Stimulated activated effector memory CD8-positive, alpha-beta T cell treated with anti-CD3 and anti-CD28 coated beads, Interleukin-12 subunit alpha, Interleukin-12 subunit beta, amount 100 ng/mL, for 72 hours (primary cell): Measurements from ENCODE around the gene SLC45A3.

Source experiments
- ATAC-seq: fragments of 150-1000 bp; cut with Tn5 transposase; 2 replicates; pipeline ENCODE4 v1.10.0; 2021
- DNase-seq, 2 donors: peaks; one replicate each; pipeline ENCODE4 v3.0.0; 2021 to 2022; ENCODE audit warnings: low spot score in 2 of 2
- H3K27ac Mint-ChIP-seq: one replicate; pipeline ENCODE4 v1.8.0; 2022; ENCODE audit warnings: mild to moderate bottlenecking, mixed read lengths
- H3K36me3 Mint-ChIP-seq: one replicate; pipeline ENCODE4 v1.8.0; 2022; ENCODE audit warnings: mild to moderate bottlenecking, mixed read lengths
- H3K4me1 Mint-ChIP-seq: one replicate; pipeline ENCODE4 v1.8.0; 2022; ENCODE audit warnings: mixed read lengths
- H3K4me3 Mint-ChIP-seq: one replicate; pipeline ENCODE4 v1.8.0; 2022; ENCODE audit warnings: mild to moderate bottlenecking, mixed read lengths
- H3K9me3 Mint-ChIP-seq: one replicate; pipeline ENCODE4 v1.8.0; 2022; ENCODE audit warnings: mixed read lengths

The SLC45A3 gene

GRCh38 chr1:205665201-205666045 is 14.9 kb downstream of the SLC45A3 start:
- DNase-seq = no peak
- Mint-ChIP-seq H3K4me3 (no peak overlapping the region), H3K9me3 (no peaks in the 10 kb centered on the region), H3K4me1 (peaks cover 15% of the 10 kb centered on the region), H3K36me3 (no peaks in the 10 kb centered on the region), H3K27ac (no peak overlapping the region)
- no peak for ATAC-seq

GRCh38 chr1:205664399-205665017 is 15.8 kb downstream of the SLC45A3 start:
- Mint-ChIP-seq H3K4me3 (no peak overlapping the region), H3K36me3 (no peaks in the 10 kb centered on the region), H3K27ac (no peak overlapping the region), H3K9me3 (no peaks in the 10 kb centered on the region), H3K4me1 (peaks cover 13% of the 10 kb centered on the region)
- ATAC-seq (no peak), DNase-seq (no peak)

DNA sequence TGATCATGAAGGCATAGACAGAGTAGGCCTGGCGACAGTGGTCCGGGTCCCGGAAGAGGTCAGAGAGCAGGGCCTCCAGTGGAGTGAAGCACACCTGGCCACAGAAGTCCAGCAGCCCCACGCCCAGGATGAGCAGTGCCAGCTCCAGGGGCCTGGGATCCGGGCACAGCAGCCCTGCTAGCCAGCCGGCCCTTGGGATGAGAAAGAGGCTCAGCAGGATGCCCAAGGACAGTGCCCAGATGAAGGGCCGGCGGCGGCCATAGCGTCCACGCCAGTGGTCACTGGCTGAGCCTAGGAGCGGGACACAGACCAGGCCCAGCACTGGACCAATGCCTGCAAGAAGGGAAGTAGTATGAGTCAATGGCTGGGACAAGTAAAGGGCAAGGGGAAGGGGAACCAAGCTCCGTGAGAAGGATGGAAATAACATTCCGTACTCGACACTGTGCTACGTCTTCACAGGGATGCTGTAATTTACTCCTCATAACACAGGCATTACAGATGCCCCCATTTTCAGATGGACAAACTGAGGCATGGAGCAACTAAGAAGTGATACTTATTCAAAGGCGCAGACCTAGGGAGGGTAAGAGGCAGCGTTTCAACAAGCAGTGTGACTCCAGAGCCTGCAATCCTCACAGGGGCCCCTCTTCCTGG is 16.9 kb downstream of the SLC45A3 start:
- Mint-ChIP-seq H3K9me3 (no peaks in the 10 kb centered on the region), H3K27ac (no peak overlapping the region), H3K4me1 (peaks cover 6% of the 10 kb centered on the region), H3K4me3 (no peak overlapping the region), H3K36me3 (no peaks in the 10 kb centered on the region)
- ATAC-seq = no peak
- no peak for DNase-seq

- no peak for ATAC-seq
- H3K4me3 Mint-ChIP-seq = no peak overlapping the region
- no peak for DNase-seq
- no peak overlapping the region for H3K27ac Mint-ChIP-seq
- H3K9me3 Mint-ChIP-seq = no peaks in the 10 kb centered on the region
- H3K36me3 Mint-ChIP-seq = no peaks in the 10 kb centered on the region
- H3K4me1 Mint-ChIP-seq = peaks cover 6% of the 10 kb centered on the region
Measured at GRCh38 chr1:205662791-205663190, 17.5 kb downstream of the SLC45A3 start.

DNA sequence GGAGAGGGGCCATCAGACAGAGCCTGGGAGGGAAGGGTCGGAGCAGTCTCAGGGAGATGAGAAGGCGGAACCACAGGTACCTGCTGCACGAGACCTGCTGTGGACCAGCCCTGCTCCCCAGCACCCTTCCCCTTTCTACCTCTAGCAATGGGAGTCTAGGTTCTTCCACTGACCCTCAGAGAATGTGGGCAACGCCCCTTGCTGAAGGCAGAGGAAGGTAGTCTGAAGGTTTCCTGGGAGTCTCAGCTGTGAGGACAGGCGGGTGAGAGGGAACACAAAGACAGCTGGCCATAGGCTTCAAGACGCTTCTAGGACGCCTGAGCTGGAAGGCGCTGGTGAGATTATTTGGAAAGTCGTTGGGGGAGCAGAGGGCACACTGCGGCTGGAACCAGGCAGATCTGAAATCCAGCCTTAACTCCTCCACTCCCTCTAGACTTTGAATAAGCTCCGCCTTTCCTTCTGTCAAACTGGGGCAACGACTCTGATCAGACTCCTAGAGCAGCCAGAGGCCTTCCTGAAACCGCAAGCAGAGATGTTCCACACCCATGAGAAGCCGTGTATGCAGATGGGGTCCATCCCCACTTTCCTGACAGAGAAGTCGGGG is 18.1 kb downstream of the SLC45A3 start:
- no peak overlapping the region for H3K27ac Mint-ChIP-seq
- DNase-seq = no peak
- no peaks in the 10 kb centered on the region for H3K9me3 Mint-ChIP-seq
- ATAC-seq = no peak
- no peak overlapping the region for H3K4me3 Mint-ChIP-seq
- H3K4me1 Mint-ChIP-seq = peaks cover 6% of the 10 kb centered on the region
- H3K36me3 Mint-ChIP-seq = no peaks in the 10 kb centered on the region

DNA sequence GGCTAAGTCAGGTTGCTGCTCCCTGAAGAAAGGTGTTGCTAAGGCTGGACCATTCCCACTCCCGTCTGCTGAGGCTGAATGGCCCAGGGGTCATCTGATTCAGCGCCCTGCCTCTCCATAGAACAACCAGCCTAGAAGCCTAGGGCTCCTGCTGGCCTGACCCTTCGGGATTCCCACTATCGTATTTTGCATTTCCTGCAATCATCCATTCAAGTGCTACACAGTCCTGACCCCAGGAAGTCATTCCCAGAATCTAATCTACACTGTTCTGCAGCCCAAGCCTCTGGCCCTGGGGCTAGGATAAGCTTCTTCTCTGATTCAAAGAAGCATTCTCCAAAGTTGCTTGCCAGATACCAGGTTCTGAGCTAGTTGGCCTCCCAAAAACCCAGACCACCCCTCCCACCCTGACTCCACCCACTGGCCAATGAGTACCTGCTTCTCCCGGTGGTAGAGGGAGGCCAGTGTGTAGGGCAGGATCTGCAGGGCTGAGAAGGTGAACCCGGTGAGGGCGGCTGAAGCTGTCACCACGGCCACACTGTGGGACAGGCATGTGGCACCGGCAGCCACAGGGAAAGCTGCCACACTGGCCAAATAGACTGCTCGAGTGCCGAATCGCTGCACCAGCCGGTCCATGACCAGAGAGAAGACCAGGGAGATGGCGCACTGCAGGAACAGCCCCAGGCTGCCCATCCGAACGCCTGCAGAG is 18.7 kb downstream of the SLC45A3 start:
- ATAC-seq (no peak), DNase-seq (no peak)
- Mint-ChIP-seq H3K36me3 (no peaks in the 10 kb centered on the region), H3K4me1 (peaks cover 6% of the 10 kb centered on the region), H3K4me3 (no peak overlapping the region), H3K9me3 (no peaks in the 10 kb centered on the region), H3K27ac (no peak overlapping the region)

GRCh38 chr1:205660361-205660760 is 19.9 kb downstream of the SLC45A3 start:
- Mint-ChIP-seq H3K4me3 (no peak overlapping the region), H3K9me3 (no peaks in the 10 kb centered on the region), H3K36me3 (no peaks in the 10 kb centered on the region), H3K27ac (peak overlapping the region; percentile 18), H3K4me1 (peaks cover 6% of the 10 kb centered on the region)
- DNase-seq (no peak), ATAC-seq (no peak)

DNA sequence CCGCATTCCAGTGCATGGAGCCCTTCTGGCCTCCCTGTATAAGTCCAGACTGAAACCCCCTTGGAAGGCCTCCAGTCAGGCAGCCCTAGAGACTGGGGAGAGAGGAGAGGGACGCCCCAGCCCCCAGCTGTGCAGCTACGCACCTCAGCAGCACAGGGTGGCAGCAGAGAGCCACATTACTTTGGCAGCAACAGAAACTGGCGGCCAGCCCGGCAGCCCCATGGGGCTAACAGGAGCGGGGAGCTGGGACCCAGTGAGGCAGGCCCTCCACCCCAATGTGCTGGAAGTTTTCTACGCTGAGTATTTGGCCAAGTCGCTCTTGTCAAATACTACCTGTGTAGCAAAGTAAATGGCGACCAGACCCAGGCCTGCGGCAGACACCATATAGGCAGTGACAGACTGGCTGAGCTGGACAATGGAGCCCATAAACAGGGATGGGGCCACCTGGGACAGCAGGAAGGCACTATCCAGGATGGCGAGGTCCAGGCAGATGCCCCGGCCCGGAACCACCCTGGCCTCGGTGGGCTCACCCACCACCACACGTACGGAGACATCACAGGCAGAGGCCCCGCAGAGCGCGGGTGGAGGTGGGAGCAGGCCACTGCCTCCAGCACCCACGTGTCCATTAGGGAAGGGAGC is 21.2 kb downstream of the SLC45A3 start:
- Mint-ChIP-seq H3K4me3 (no peak overlapping the region), H3K4me1 (peaks cover under 1% of the 10 kb centered on the region), H3K36me3 (no peaks in the 10 kb centered on the region), H3K27ac (no peak overlapping the region), H3K9me3 (no peaks in the 10 kb centered on the region)
- DNase-seq = peak; percentile 66 to 87
- peak; percentile 83 for ATAC-seq

DNA sequence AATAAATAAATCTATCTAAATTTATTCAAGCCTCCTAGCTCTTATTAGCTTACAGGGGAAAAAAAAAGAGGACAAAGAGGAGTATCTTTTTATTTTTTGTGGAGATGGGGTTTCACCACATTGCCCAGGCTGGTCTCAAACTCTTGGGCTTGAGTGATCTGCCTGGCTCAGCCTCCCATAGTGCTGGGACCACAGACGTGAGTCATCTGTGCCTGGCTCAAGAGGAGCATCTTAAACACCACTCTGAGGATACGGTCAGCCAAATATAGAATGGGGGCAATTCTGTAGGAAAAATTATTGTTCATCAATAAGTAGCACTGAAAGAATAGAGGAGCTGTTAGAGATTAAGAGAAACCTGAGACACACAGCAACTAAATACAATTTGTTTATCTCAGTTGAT is 24.1 kb downstream of the SLC45A3 start:
- H3K4me1 Mint-ChIP-seq = no peaks in the 10 kb centered on the region
- no peaks in the 10 kb centered on the region for H3K9me3 Mint-ChIP-seq
- DNase-seq = no peak
- no peak overlapping the region for H3K4me3 Mint-ChIP-seq
- no peak overlapping the region for H3K27ac Mint-ChIP-seq
- no peaks in the 10 kb centered on the region for H3K36me3 Mint-ChIP-seq
- no peak for ATAC-seq

DNA sequence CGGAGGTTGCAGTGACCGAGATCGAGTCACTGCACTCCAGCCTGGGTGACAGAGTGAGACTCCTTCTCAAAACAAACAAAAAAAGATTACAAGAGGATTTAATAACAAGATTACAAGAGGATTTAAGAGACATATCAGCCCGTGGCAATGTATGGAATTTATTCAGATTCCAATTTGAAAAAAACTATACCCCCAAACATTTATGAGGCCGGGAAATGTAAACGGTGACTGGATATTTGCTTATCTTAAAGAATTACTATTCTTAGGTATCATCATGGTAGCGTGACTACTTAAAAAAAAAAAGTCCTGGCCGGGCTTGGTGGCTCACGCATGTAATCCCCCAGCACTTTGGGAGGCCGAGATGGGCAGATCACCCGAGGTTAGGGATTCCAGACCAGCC is 27.3 kb downstream of the SLC45A3 start:
- no peak overlapping the region for H3K4me3 Mint-ChIP-seq
- H3K36me3 Mint-ChIP-seq = no peaks in the 10 kb centered on the region
- ATAC-seq = no peak
- H3K27ac Mint-ChIP-seq = no peak overlapping the region
- H3K4me1 Mint-ChIP-seq = no peaks in the 10 kb centered on the region
- no peak for DNase-seq
- H3K9me3 Mint-ChIP-seq = no peaks in the 10 kb centered on the region

DNA sequence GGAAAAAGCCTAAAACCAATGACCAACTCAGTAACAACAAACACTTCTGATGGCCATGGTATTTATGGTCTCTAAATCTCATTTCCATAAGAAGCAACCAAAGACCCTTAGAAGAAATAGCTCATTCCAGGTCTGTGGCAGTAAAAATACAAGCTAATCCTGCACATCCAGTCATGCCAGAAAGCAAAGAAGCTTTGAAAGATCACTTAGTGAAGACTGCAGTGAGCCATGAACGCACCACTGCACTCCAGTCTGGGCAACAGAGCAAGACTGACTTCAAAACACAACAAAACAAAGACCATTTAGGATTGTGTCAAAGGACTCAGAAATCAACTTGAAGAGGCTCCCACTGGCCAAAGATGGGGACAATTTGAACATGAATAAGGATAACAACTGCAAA is 30.1 kb downstream of the SLC45A3 start:
- no peaks in the 10 kb centered on the region for H3K9me3 Mint-ChIP-seq
- ATAC-seq = no peak
- no peaks in the 10 kb centered on the region for H3K36me3 Mint-ChIP-seq
- H3K27ac Mint-ChIP-seq = no peak overlapping the region
- DNase-seq = no peak
- no peaks in the 10 kb centered on the region for H3K4me1 Mint-ChIP-seq
- no peak overlapping the region for H3K4me3 Mint-ChIP-seq

GRCh38 chr1:205645519-205645918 is 34.8 kb downstream of the SLC45A3 start:
- DNase-seq = no peak
- H3K27ac Mint-ChIP-seq = peak overlapping the region; percentile 30
- no peak for ATAC-seq
- no peaks in the 10 kb centered on the region for H3K4me1 Mint-ChIP-seq
- H3K9me3 Mint-ChIP-seq = no peaks in the 10 kb centered on the region
- H3K36me3 Mint-ChIP-seq = no peaks in the 10 kb centered on the region
- H3K4me3 Mint-ChIP-seq = no peak overlapping the region

GRCh38 chr1:205642679-205643307 is 37.5 kb downstream of the SLC45A3 start:
- Mint-ChIP-seq H3K4me1 (no peaks in the 10 kb centered on the region), H3K36me3 (no peaks in the 10 kb centered on the region), H3K27ac (no peak overlapping the region), H3K9me3 (no peaks in the 10 kb centered on the region), H3K4me3 (no peak overlapping the region)
- DNase-seq (no peak), ATAC-seq (no peak)

- Mint-ChIP-seq H3K36me3 (no peaks in the 10 kb centered on the region), H3K4me3 (no peak overlapping the region)
- ATAC-seq = no peak
Measured at GRCh38 chr1:205639567-205639966, 40.7 kb downstream of the SLC45A3 start.

More at GRCh38 chr1:205639567-205639966, 40.7 kb downstream of the SLC45A3 start:
- Mint-ChIP-seq H3K9me3 (no peaks in the 10 kb centered on the region), H3K4me1 (no peaks in the 10 kb centered on the region), H3K27ac (no peak overlapping the region)
- DNase-seq = no peak
